DND-41 (cell line): Measurements from ENCODE around the gene ARSJ.

Source experiments
- ATAC-seq: fragments of 200-7000 bp; cut with Tn5 transposase; 3 replicates; pipeline ENCODE4 v1.9.1; 2021; ENCODE audit warnings: low read depth; ENCODE audit not compliant: insufficient read depth
- DNase-seq: peaks from one replicate; pipeline ENCODE4 v3.0.0-alpha.2; 2020
- H2AFZ ChIP-seq: 2 replicates; pipeline ENCODE4 v1.6.0; 2012; ENCODE audit warnings: low read depth, low read length
- H3K27ac ChIP-seq: 2 replicates; pipeline ENCODE4 v1.5.1; 2012; ENCODE audit warnings: low read length, inconsistent platforms
- H3K27me3 ChIP-seq: fragments of 200-600 bp; sonication (generic); 2 replicates; pipeline ENCODE4 v1.6.0; 2012; ENCODE audit warnings: low read length, mild to moderate bottlenecking, inconsistent platforms; ENCODE audit not compliant: insufficient read depth, poor library complexity
- H3K36me3 ChIP-seq: 2 replicates; pipeline ENCODE4 v1.5.1; 2012; ENCODE audit warnings: low read length, inconsistent platforms; ENCODE audit not compliant: insufficient read depth
- H3K4me1 ChIP-seq: 2 replicates; pipeline ENCODE4 v1.5.1; 2012; ENCODE audit warnings: mild to moderate bottlenecking, low read length; ENCODE audit not compliant: insufficient read depth
- H3K4me2 ChIP-seq: 2 replicates; pipeline ENCODE4 v1.6.0; 2012; ENCODE audit warnings: mild to moderate bottlenecking, moderate library complexity, low read length, inconsistent platforms; ENCODE audit not compliant: insufficient read depth
- H3K4me3 ChIP-seq, 2 experiments: fragments of 200-600 bp in 1 of 2; shearing (Covaris generic) in 1 of 2; 2 replicates each; pipeline ENCODE4 v1.5.1; 2012 to 2016; ENCODE audit warnings: inconsistent platforms in 2 of 2, low read length in 2 of 2, mild to moderate bottlenecking in 2 of 2, low read depth in 1 of 2, moderate library complexity in 1 of 2
- H3K79me2 ChIP-seq: 2 replicates; pipeline ENCODE4 v1.6.0; 2012; ENCODE audit warnings: low read length, inconsistent platforms; ENCODE audit not compliant: insufficient read depth
- H3K9ac ChIP-seq: 2 replicates; pipeline ENCODE4 v1.6.0; 2012; ENCODE audit warnings: low read depth, mild to moderate bottlenecking, inconsistent platforms, low read length, moderate library complexity
- H3K9me3 ChIP-seq: 2 replicates; pipeline ENCODE4 v1.5.1; 2012; ENCODE audit warnings: low read length, moderate library complexity, mild to moderate bottlenecking, inconsistent platforms; ENCODE audit not compliant: insufficient read depth, severe bottlenecking
- H4K20me1 ChIP-seq: 2 replicates; pipeline ENCODE4 v1.6.0; 2012; ENCODE audit warnings: low read length; ENCODE audit not compliant: insufficient read depth
- CTCF ChIP-seq: IDR thresholded peaks from 2 replicates; pipeline ENCODE4 v1.5.1; 2012; ENCODE audit warnings: borderline replicate concordance, low read length, moderate library complexity, mild to moderate bottlenecking; ENCODE audit not compliant: poor library complexity, severe bottlenecking; ENCODE audit errors: extremely low read depth
- EZH2 ChIP-seq: IDR thresholded peaks from 3 replicates; pipeline ENCODE4 v1.6.1; 2012; ENCODE audit warnings: borderline replicate concordance, low read depth, mild to moderate bottlenecking, moderate library complexity, low read length, inconsistent platforms; ENCODE audit not compliant: severe bottlenecking

Gene ARSJ

GRCh38 chr4:113979148-113979904, at the start of gene ARSJ:
TSS of gene ARSJ (minus strand) at chr4:113979647. CDS start at chr4:113978834, 813 bp downstream.
- Histone ChIP-seq H2AFZ (no peak within 1 kb of the TSS), H3K9me3 (no peaks in the 10 kb centered on the region), H3K27me3 (no peaks in the 10 kb centered on the region), H3K9ac (no peak within 1 kb of the TSS), H4K20me1 (no peaks in the 10 kb centered on the region), H3K27ac (no peak within 1 kb of the TSS), H3K4me2 (no peak within 1 kb of the TSS), H3K4me3 (no peak within 1 kb of the TSS), H3K36me3 (no peaks in the 10 kb centered on the region), H3K79me2 (no peaks in the 10 kb centered on the region), H3K4me1 (no peaks in the 10 kb centered on the region)
- TF ChIP-seq CTCF (no peak), EZH2 (no peak)
- ATAC-seq (no peak), DNase-seq (no peak)

GRCh38 chr4:114028071-114028470, 48.6 kb upstream of the ARSJ start:
- TF ChIP-seq CTCF (no peak), EZH2 (no peak)
- Histone ChIP-seq H3K36me3 (no peaks in the 10 kb centered on the region), H3K27ac (no peak overlapping the region), H3K9ac (no peak overlapping the region), H3K9me3 (no peaks in the 10 kb centered on the region), H2AFZ (no peak overlapping the region), H3K27me3 (no peaks in the 10 kb centered on the region), H3K4me1 (no peaks in the 10 kb centered on the region), H4K20me1 (no peaks in the 10 kb centered on the region), H3K79me2 (no peaks in the 10 kb centered on the region), H3K4me2 (no peak overlapping the region), H3K4me3 (no peak overlapping the region)
- DNase-seq = no peak
- no peak for ATAC-seq

GRCh38 chr4:114027596-114027995, 48.1 kb upstream of the ARSJ start:
- Histone ChIP-seq H4K20me1 (no peaks in the 10 kb centered on the region), H3K9ac (no peak overlapping the region), H3K4me1 (no peaks in the 10 kb centered on the region), H3K9me3 (no peaks in the 10 kb centered on the region), H3K36me3 (no peaks in the 10 kb centered on the region), H2AFZ (no peak overlapping the region), H3K4me2 (no peak overlapping the region), H3K4me3 (no peak overlapping the region), H3K27ac (no peak overlapping the region), H3K79me2 (no peaks in the 10 kb centered on the region), H3K27me3 (no peaks in the 10 kb centered on the region)
- no peak for ATAC-seq
- TF ChIP-seq CTCF (no peak), EZH2 (no peak)
- no peak for DNase-seq
